RWPE2 (cell line): Measurements from ENCODE around the gene SMG9.
"Not testable (repeated sequence)": the region's sequence is repeated elsewhere in the genome, so short reads cannot be mapped to it uniquely, and the experiment has no call there.

ENCODE experiments used
- ATAC-seq: fragments of 200-7000 bp; cut with Tn5 transposase; 3 replicates; pipeline ENCODE4 v1.9.1; 2021; ENCODE audit warnings: low read depth
- DNase-seq: peaks from one replicate; pipeline ENCODE4 v3.0.0-alpha.2; 2020; ENCODE audit warnings: low spot score
- H3K27ac ChIP-seq: fragments of 450-650 bp; 2 replicates; pipeline ENCODE4 v1.5.1; 2017; ENCODE audit warnings: mild to moderate bottlenecking; ENCODE audit not compliant: poor library complexity, severe bottlenecking
- H3K27me3 ChIP-seq: fragments of 250-450 bp; sonication (Bioruptor Pico); 2 replicates; pipeline ENCODE4 v1.5.1; 2021; ENCODE audit warnings: mild to moderate bottlenecking, moderate library complexity; ENCODE audit not compliant: insufficient read depth, poor library complexity, severe bottlenecking
- H3K36me3 ChIP-seq: fragments of 250-450 bp; sonication (Bioruptor Pico); 2 replicates; pipeline ENCODE4 v1.5.1; 2020; ENCODE audit warnings: low read depth, mild to moderate bottlenecking, moderate library complexity
- H3K4me1 ChIP-seq: fragments of 250-450 bp; sonication (Bioruptor Pico); 2 replicates; pipeline ENCODE4 v1.5.1; 2021; ENCODE audit warnings: mild to moderate bottlenecking, moderate library complexity; ENCODE audit not compliant: insufficient read depth, poor library complexity, severe bottlenecking
- H3K4me3 ChIP-seq: fragments of 250-450 bp; sonication (Bioruptor Pico); 2 replicates; pipeline ENCODE4 v1.5.1; 2021; ENCODE audit warnings: mild to moderate bottlenecking, moderate library complexity; ENCODE audit not compliant: severe bottlenecking
- H3K9me3 ChIP-seq: fragments of 250-450 bp; sonication (Bioruptor Pico); 2 replicates; pipeline ENCODE4 v1.5.1; 2021; ENCODE audit warnings: mild to moderate bottlenecking, moderate library complexity; ENCODE audit not compliant: severe bottlenecking
- TF ChIP-seq, protein P1 (sequence below): fragments of 450-650 bp; IDR thresholded peaks from one replicate; pipeline ENCODE4 v1.5.1; 2017; ENCODE audit warnings: mild to moderate bottlenecking, moderate library complexity; ENCODE audit not compliant: poor library complexity, severe bottlenecking

The SMG9 gene

DNA sequence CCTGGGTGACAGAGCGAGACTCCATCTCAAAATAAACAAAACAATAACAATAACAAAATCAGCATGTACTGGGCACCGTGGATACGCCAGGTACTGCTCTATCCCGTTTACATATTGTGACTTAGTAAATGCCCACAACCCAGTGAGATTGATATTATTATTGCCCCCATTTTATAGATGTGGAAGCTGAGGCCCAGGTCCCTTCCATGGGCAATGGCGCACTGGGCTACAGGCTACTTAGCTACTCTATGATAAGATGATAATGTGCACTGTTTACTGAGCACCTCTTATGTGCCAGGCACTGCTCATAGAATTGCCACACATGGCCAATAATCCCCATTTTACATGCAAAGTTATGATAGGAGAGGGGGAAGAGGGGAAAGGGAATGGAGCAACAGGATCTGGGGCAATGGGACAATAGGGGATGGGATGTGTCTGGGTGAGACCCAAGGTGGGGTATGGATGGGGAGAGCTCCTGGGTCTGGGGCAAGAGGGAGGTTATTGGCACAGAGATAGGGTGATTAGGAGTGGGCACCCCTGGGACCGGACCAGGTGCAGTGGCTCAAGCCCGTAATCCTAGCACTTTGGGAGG is 20.6 kb upstream of the SMG9 start:
- TF ChIP-seq, protein P1, sequence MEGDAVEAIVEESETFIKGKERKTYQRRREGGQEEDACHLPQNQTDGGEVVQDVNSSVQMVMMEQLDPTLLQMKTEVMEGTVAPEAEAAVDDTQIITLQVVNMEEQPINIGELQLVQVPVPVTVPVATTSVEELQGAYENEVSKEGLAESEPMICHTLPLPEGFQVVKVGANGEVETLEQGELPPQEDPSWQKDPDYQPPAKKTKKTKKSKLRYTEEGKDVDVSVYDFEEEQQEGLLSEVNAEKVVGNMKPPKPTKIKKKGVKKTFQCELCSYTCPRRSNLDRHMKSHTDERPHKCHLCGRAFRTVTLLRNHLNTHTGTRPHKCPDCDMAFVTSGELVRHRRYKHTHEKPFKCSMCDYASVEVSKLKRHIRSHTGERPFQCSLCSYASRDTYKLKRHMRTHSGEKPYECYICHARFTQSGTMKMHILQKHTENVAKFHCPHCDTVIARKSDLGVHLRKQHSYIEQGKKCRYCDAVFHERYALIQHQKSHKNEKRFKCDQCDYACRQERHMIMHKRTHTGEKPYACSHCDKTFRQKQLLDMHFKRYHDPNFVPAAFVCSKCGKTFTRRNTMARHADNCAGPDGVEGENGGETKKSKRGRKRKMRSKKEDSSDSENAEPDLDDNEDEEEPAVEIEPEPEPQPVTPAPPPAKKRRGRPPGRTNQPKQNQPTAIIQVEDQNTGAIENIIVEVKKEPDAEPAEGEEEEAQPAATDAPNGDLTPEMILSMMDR: no peak
- ATAC-seq: no peak
- no peak for DNase-seq
- Histone ChIP-seq H3K4me1 (peaks cover 30% of the 10 kb centered on the region), H3K27me3 (no peaks in the 10 kb centered on the region), H3K9me3 (no peaks in the 10 kb centered on the region), H3K36me3 (peaks cover 58% of the 10 kb centered on the region), H3K4me3 (no peak overlapping the region), H3K27ac (no peak overlapping the region)

DNA sequence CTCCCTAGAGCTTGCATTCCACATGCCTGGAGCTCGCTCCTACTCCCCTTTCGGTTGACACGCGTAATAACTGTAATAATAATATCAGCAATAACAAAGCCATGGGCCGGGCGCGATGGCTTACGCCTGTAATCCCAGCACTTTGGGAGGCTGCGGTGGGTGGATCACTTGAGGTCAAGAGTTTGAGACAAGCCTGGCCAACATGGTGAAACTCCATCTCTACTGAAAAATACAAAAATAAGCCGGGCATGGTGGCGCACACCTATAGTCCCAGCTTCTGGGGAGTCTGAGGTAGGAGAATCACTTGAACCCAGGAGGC is 20.1 kb upstream of the SMG9 start:
- Histone ChIP-seq H3K4me1 (peaks cover 30% of the 10 kb centered on the region), H3K36me3 (peaks cover 63% of the 10 kb centered on the region)
- not testable (repeated sequence) for ATAC-seq, DNase-seq, H3K4me3 ChIP-seq, H3K27ac ChIP-seq, H3K27me3 ChIP-seq, H3K9me3 ChIP-seq

DNA sequence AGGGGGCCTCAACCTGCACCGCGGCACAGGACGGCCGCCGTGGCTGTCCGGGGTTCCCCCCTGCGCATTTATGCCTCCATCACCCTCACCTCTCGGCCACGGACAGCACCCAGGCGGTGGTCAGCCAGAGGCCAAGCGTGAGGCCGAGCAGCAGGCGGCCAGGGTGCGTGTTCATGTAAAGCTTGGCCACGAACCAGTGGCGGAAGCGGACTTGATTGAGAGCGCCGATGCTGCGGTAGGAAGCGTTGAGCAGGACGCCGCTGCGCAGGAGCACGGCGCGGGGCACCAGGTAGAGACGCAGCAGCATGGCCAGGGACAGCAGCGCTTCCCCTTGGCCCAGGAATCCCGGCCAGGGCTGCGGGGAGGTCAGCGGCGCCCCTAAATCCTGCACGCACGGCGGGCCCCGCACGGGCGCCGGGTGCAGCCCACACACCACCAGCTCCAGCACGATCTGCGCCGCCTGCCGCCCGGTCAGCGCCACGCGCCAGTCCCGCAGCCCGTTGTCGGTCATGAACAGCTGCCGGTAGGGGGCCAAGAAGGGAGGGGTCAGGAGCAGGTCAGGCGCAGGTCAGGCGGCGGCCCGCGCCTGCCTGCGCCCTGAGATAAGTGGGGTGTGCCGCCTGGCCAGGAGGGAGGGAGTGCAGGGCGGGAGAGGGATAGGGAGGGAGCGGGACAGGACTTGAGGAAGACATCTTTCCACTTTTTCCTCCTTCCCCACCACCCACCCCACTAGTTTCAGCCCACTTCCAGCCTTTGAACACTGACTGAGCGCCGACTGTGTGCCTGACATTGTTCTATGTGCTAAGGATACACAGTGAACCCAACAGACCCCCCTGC is 19.6 kb upstream of the SMG9 start:
- TF ChIP-seq, protein P1: no peak

DNA sequence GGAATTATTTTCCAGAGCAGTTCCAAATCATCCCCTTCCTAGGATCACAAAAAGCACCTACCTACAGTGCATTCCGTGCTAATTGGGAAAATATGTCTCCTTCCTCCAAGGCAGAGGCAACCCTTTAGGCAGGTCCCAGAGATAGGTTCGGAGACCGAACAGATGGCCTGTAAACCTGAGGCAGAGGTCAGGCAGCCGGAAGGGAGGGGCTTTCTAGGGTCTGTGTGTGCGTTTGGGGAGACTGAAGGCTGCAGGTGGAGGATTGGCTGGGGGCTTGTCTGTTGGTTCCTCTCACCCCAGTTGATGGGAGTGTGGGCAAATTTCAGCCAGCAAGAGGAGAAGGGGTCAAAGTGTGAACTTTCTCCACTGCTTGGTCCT is 19.0 kb upstream of the SMG9 start:
- no peaks in the 10 kb centered on the region for H3K9me3 ChIP-seq
- H3K27ac ChIP-seq: no peak overlapping the region
- TF ChIP-seq, protein P1: no peak
- H3K4me1 ChIP-seq: peaks cover 20% of the 10 kb centered on the region
- H3K4me3 ChIP-seq: no peak overlapping the region
- DNase-seq (no peak), ATAC-seq (no peak)
- peaks cover 75% of the 10 kb centered on the region for H3K36me3 ChIP-seq
- no peaks in the 10 kb centered on the region for H3K27me3 ChIP-seq

More for the DNA sequence above, 19.6 kb upstream of the SMG9 start:
- H3K4me3 ChIP-seq: no peak overlapping the region
- DNase-seq: no peak
- H3K9me3 ChIP-seq: no peaks in the 10 kb centered on the region
- ATAC-seq: no peak
- H3K36me3 ChIP-seq: peaks cover 69% of the 10 kb centered on the region
- peaks cover 26% of the 10 kb centered on the region for H3K4me1 ChIP-seq
- no peaks in the 10 kb centered on the region for H3K27me3 ChIP-seq
- H3K27ac ChIP-seq: no peak overlapping the region

DNA sequence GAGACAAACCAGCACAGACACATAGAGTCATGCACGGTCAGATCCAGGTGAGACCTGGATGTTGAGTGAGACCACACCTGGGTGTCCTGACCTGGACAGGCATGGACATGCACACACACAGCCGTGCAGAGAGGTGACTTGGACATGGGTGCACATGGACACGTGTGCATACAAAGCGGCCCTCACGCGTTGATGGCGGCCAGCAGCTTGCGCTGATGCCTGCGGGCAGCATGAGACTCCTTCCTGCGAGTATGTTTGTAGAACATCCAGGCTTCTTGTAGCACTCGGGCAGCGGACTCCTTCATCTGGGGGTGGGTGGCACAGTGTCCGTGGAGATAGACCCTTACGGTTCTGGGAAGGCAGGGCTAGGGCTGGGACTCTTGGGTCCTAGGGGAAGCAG is 14.5 kb upstream of the SMG9 start:
- TF ChIP-seq, protein P1: no peak
- Histone ChIP-seq H3K36me3 (peaks cover 88% of the 10 kb centered on the region), H3K4me1 (peaks cover 13% of the 10 kb centered on the region), H3K9me3 (no peaks in the 10 kb centered on the region), H3K27me3 (no peaks in the 10 kb centered on the region), H3K27ac (no peak overlapping the region), H3K4me3 (no peak overlapping the region)
- ATAC-seq (no peak), DNase-seq (no peak)
